Pancreas (tissue), 10 donors: Measurements from ENCODE around the gene CCDC187. TPM values are rescaled to one million over a fixed set of nuclear protein-coding genes. Genes with fewer than 3 reads are reported as not detected.

Experiments used
- ATAC-seq, 4 donors: fragments of 200-7000 bp; cut with Tn5 transposase; one replicate each; pipeline versions ENCODE4 v1.8.0 to v1.9.1; 2020; ENCODE audit warnings: mild to moderate bottlenecking in 4 of 4, moderate library complexity in 4 of 4
- DNase-seq, 6 donors: peaks; one replicate each; pipeline ENCODE4 v3.0.0-alpha.2; 2020
- FAIRE-seq: peaks from 2 replicates; lab custom pipeline; 2012; peaks lifted over from hg19 to GRCh38; lab: Jason Lieb, UNC
- H3K27ac ChIP-seq, 4 donors: fragments of 200-600 bp; sonication (generic); 1 replicate in 3 of 4; 2 replicates in 1 of 4; pipeline versions ENCODE4 v1.5.0 to v1.8.0; 2020
- H3K27me3 ChIP-seq, 4 donors: fragments of 200-600 bp; one replicate each; pipeline ENCODE4 v1.8.0; 2021
- H3K36me3 ChIP-seq, 3 donors: fragments of 200-600 bp; sonication (generic) in 1 of 3; one replicate each; pipeline versions ENCODE4 v1.5.0 to v1.8.0; 2020 to 2021
- H3K4me1 ChIP-seq, 3 donors: fragments of 200-600 bp; one replicate each; pipeline ENCODE4 v1.8.0; 2021
- H3K4me3 ChIP-seq, 4 donors: fragments of 200-600 bp; sonication (generic) in 2 of 4; one replicate each; pipeline versions ENCODE4 v1.5.0 to v1.8.0; 2020 to 2021
- H3K9me3 ChIP-seq, 4 donors: fragments of 200-600 bp; one replicate each; pipeline ENCODE4 v1.8.0; 2021
- WGBS, 2 donors: extraction: QIAGEN DNeasy Blood & Tissue Kit; methylation state at CpG; one replicate each; pipeline ENCODE4 v1.1.7; 2013; 5-methylcytosine and 5-hydroxymethylcytosine counted together
- intact Hi-C, 3 donors: fragments of 100-400 bp; cut with DNase I; formaldehyde crosslinking; loops; one replicate each; pipeline versions ENCODE4 v1.11.1 to v1.14.2; 2022
- polyA plus RNA-seq, 2 donors: library from polyadenylated mRNA; stranded (reverse); fragments of 200-250 nt; gene quantifications; one replicate each; pipeline ENCODE4 v1.2.3, GENCODE V29; 2013
- total RNA-seq, 6 donors: library from RNA; stranded (reverse); fragmentation: NEBNext Ultra II Directional in 4 of 6; extraction: Animal tissue kit (Norgen Biotek cat#: 25700) in 4 of 6; gene quantifications; one replicate each; pipeline versions ENCODE4 v1.2.1 to v1.2.4, GENCODE V29; 2021 to 2023
- TF ChIP-seq, protein P1 (sequence below), 4 donors: fragments of 200-600 bp; sonication (generic) in 3 of 4; IDR thresholded peaks; one replicate each; pipeline versions ENCODE4 v1.5.0 to v1.8.0; 2021; ENCODE audit warnings: antibody characterized with exemption in 4 of 4
- donor health status: healthy with polysubstance abuse.
- donor health status: DM: no; HTN: no; CAD: no; lungs with moderate emphysema.
- donor health status: DM: no; HTN: no; CAD: no.
- donor health status: control.
- donor health status: control.
- donor health status: Bipolar disorder and iron deficiency.
- donor health status: DM: yes; HTN: yes; CAD: no.
- donor health status: DM: no; HTN: no; CAD: no.
- donor health status: DM: no; HTN: no; CAD: no.
- donor health status: DM: yes; HTN: yes; CAD: no.

CCDC187 gene
- total and polyA plus RNA-seq, 8 donors: 0.14 to 2.6 (median 0.43) TPM

DNA sequence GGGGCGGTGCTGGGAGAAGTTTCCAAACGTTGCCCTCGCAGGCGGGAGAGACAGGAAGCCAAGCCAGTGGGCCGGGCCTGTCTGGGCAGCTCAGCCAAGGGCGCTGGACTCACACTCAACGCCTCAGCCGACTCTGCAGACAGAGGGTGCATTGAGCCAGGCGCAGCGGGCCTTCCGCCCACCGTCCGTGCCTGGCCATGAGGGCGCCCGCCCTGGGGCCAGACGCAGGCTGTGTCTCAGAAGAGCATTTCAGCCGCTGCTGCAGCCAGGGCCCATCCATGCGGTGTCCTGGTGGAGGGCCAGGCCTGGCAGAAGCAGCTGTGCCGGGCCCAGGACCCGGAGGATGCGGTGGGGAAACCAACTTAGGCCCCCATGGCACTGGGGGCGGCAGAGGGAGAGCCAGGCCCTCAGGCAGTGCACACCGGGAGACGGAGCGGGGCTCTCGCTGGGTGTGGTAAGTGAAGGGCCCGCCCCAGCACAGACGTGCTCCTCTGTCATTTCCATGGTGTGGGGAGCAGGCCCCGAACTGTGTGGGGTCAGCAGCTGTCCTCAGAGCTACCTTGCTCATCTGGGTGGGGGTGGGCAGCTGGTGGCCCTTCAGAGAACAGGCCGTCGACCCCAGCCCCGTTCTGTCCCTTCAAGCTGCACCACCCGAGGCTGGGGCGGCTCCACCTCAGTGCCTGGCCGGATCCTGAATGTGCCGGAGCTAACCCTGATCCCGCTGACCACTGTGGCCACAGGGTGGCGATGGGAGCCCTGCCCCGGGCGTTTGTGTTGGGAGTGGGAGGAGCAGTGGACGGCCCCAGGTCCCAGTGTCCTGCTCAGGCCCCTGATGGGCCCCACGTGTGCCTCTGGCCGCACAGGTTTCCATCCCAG is 41.6 kb upstream of the CCDC187 start:
- H3K4me3 ChIP-seq: no peak overlapping the region
- 68 to 72% methylated on average over 43 of the region's 43 CpGs for WGBS, 2 donors
- H3K4me1 ChIP-seq: peaks cover 4 to 13% (median 5%) of the 10 kb centered on the region in 3 donors
- TF ChIP-seq, protein P1, sequence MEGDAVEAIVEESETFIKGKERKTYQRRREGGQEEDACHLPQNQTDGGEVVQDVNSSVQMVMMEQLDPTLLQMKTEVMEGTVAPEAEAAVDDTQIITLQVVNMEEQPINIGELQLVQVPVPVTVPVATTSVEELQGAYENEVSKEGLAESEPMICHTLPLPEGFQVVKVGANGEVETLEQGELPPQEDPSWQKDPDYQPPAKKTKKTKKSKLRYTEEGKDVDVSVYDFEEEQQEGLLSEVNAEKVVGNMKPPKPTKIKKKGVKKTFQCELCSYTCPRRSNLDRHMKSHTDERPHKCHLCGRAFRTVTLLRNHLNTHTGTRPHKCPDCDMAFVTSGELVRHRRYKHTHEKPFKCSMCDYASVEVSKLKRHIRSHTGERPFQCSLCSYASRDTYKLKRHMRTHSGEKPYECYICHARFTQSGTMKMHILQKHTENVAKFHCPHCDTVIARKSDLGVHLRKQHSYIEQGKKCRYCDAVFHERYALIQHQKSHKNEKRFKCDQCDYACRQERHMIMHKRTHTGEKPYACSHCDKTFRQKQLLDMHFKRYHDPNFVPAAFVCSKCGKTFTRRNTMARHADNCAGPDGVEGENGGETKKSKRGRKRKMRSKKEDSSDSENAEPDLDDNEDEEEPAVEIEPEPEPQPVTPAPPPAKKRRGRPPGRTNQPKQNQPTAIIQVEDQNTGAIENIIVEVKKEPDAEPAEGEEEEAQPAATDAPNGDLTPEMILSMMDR (IDR thresholded peaks at IDR 0.05): peak in 1 of 4 donors; percentile 15
- ATAC-seq (peak in 1 of 4 donors; percentile 26), DNase-seq (peak in 1 of 6 donors; percentile 73), FAIRE-seq (no peak)
- intact Hi-C loops: no loop called here
- H3K27ac ChIP-seq: no peak overlapping the region
- no peaks in the 10 kb centered on the region for H3K27me3 ChIP-seq
- no peaks in the 10 kb centered on the region for H3K36me3 ChIP-seq
- no peaks in the 10 kb centered on the region for H3K9me3 ChIP-seq

DNA sequence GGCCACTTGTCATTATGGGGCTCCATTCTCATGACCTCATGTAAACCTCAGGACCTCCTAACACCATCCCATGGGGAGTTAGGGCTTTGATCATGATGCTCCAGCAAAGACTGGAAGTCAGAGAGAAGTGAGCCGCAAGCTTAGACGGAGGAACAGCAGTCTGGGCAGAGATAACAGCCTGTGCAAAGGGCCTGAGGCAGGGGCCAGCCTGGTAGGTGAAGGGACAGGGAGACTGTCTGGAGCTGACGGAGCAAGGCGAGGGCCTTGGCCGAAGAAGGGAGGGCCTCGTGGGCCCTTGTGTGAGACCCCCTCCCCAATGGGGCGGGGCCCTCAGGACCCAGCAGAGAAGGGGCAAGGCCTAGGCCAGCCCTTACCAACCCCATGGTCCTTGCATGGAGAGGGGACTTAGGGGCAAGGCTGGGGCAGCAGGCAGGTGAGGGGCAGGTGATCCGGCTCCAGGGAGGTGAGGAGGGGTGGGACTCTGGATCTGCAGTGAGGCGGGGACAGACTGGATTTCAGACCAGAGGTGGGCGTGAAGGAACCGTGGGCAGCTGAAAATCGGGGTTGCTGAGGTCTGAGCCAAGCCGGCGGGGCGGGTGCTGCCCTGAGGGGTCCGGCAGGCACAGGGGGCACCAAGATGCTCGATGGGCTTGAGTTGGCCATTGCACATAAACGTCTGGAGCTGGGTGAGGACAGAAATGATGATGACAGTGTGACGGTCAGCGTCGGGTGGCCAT is 40.8 kb upstream of the CCDC187 start:
- FAIRE-seq: no peak

DNA sequence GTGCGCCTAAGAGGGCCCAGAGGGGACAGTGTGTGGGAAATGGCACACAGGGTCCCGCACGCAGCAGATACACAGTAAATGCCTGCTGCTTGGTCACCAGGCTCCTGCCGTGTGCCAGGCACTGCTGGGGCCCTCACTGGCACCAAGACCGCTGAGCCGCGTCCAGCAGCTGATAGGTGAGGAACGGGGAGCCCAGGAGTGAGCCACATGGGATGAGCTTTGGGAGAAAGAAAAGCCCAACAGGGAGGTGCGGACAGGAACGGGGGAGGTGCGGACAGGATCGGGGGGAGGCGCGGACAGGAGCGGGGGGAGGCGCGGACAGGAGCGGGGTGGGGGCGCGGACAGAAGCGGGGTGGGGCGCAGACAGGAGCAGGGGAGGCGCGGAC is 40.0 kb upstream of the CCDC187 start:
- no peaks in the 10 kb centered on the region for H3K36me3 ChIP-seq
- ATAC-seq: no peak
- no peak overlapping the region for H3K27ac ChIP-seq
- no peaks in the 10 kb centered on the region for H3K27me3 ChIP-seq
- no peak for DNase-seq
- peaks cover 7 to 24% (median 14%) of the 10 kb centered on the region in 3 donors for H3K4me1 ChIP-seq
- FAIRE-seq: no peak
- 93 to 95% methylated on average over 24 of the region's 24 CpGs for WGBS, 2 donors
- H3K9me3 ChIP-seq: no peaks in the 10 kb centered on the region
- TF ChIP-seq, protein P1 (IDR thresholded peaks at IDR 0.05): no peak
- H3K4me3 ChIP-seq: peak overlapping the region in 1 of 4 donors; percentile 53
- intact Hi-C loops: no loop called here

More for the DNA sequence above, 40.8 kb upstream of the CCDC187 start:
- H3K27ac ChIP-seq: no peak overlapping the region
- H3K9me3 ChIP-seq: no peaks in the 10 kb centered on the region
- peaks cover 7 to 21% (median 13%) of the 10 kb centered on the region in 3 donors for H3K4me1 ChIP-seq
- 83 to 86% methylated on average over 21 of the region's 21 CpGs for WGBS, 2 donors
- intact Hi-C loops: no loop called here
- H3K27me3 ChIP-seq: no peaks in the 10 kb centered on the region
- H3K4me3 ChIP-seq: no peak overlapping the region
- ATAC-seq: no peak
- TF ChIP-seq, protein P1 (IDR thresholded peaks at IDR 0.05): no peak
- DNase-seq: peak in 1 of 6 donors; percentile 39
- H3K36me3 ChIP-seq: no peaks in the 10 kb centered on the region

DNA sequence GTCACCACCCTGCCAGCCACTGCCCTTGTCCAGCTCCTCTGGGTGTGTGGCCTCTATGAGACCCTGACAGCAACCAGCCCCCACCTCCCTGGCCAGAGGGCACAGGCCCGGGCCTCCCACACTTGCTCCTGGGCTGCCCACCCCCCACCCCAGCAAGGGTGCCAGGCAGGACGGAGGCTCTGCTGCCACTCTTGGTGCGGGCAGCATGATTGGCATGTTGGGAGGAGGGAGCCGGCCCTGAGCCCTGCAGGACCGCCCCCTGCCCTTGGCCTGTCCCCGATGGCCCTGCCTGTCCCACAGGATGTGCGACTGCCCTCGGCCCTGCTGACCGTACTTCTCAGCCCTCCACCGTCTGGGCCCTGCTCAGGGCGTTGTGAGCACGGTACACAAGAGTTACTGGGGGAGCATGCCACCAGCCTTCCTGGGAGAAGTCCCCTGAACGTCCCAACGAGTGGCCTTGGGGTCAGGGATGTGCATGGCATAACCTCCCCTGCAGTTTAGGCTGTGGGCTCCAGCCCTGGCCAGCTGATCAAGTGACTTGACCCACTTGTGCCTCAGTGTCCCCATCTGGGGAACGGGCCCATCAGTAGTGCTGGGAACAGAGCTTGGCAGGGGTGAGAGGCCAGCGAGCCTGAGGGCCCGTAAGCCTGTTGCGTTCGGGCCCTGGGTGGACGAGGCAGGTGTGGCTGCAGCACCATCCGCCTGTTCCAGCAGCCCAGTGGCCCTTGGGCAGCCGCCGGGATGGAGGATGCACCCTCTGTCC is 39.4 kb upstream of the CCDC187 start:
- intact Hi-C loops: no loop called here

More for the DNA sequence above, 39.4 kb upstream of the CCDC187 start:
- ATAC-seq (peak; percentile 5 to 43 (median 30)), FAIRE-seq (no peak), DNase-seq (peak; percentile 65 to 93 (median 70))
- H3K4me1 ChIP-seq: peaks cover 7 to 24% (median 14%) of the 10 kb centered on the region in 3 donors
- no peaks in the 10 kb centered on the region for H3K36me3 ChIP-seq
- H3K9me3 ChIP-seq: no peaks in the 10 kb centered on the region
- peak overlapping the region; percentile 50 to 88 (median 81) for H3K27ac ChIP-seq
- WGBS, 2 donors: 44 to 47% methylated on average over 23 of the region's 23 CpGs
- H3K4me3 ChIP-seq: peak overlapping the region in 2 of 4 donors; percentile 43 to 53
- H3K27me3 ChIP-seq: no peaks in the 10 kb centered on the region
- TF ChIP-seq, protein P1 (IDR thresholded peaks at IDR 0.05): no peak
